Lower lobe of right lung (tissue), 2 donors: ENCODE results near the gene CAND2. TPM values are rescaled to one million over a fixed set of nuclear protein-coding genes. Genes with fewer than 3 reads are reported as not detected.

Experiments
- ATAC-seq, 2 donors: fragments of 200-7000 bp; cut with Tn5 transposase; one replicate each; pipeline ENCODE4 v1.9.1; 2020 to 2022; ENCODE audit warnings: mild to moderate bottlenecking in 2 of 2, moderate library complexity in 2 of 2
- DNase-seq: peaks from one replicate; pipeline ENCODE4 v3.0.0-alpha.2; 2020
- H3K27ac ChIP-seq: fragments of 200-600 bp; one replicate; pipeline ENCODE4 v1.8.0; 2022
- H3K27me3 ChIP-seq: fragments of 200-600 bp; one replicate; pipeline ENCODE4 v1.8.0; 2022; ENCODE audit warnings: low read depth
- H3K36me3 ChIP-seq: fragments of 200-600 bp; one replicate; pipeline ENCODE4 v1.8.0; 2022; ENCODE audit warnings: mild to moderate bottlenecking
- H3K4me1 ChIP-seq: fragments of 200-600 bp; one replicate; pipeline ENCODE4 v1.8.0; 2022
- H3K4me3 ChIP-seq: fragments of 200-600 bp; one replicate; pipeline ENCODE4 v1.8.0; 2022; ENCODE audit warnings: mild to moderate bottlenecking
- H3K9me3 ChIP-seq: fragments of 200-600 bp; one replicate; pipeline ENCODE4 v1.8.0; 2022
- CTCF ChIP-seq: fragments of 200-600 bp; IDR thresholded peaks from one replicate; pipeline ENCODE4 v1.8.0; 2022; ENCODE audit warnings: antibody characterized with exemption, mild to moderate bottlenecking
- intact Hi-C: fragments of 100-400 bp; cut with DNase I; formaldehyde crosslinking; loops from one replicate; pipeline ENCODE4 v1.11.0; 2022
- total RNA-seq: library from RNA; stranded (reverse); fragmentation: NEBNext Ultra II Directional; extraction: Animal tissue kit (Norgen Biotek cat#: 25700); gene quantifications from one replicate; pipeline ENCODE4 v1.2.1, GENCODE V29; 2021
- donor health status: DM: no; HTN: yes; CAD: no; lungs with severe emphysema.

Gene CAND2
- total RNA-seq, 1 donor from 2014 or later = 6.4 TPM

GRCh38 chr3:12856626-12857025 is 60.1 kb downstream of the CAND2 start:
- Histone ChIP-seq H3K4me3 (no peak overlapping the region), H3K27me3 (peaks cover 3% of the 10 kb centered on the region), H3K4me1 (no peaks in the 10 kb centered on the region), H3K36me3 (no peaks in the 10 kb centered on the region), H3K27ac (no peak overlapping the region), H3K9me3 (no peaks in the 10 kb centered on the region)
- intact Hi-C loops = no loop called here
- TF ChIP-seq CTCF = no peak
- DNase-seq (no peak), ATAC-seq (no peak)

- H3K27me3 ChIP-seq = no peaks in the 10 kb centered on the region
- no peak for TF ChIP-seq CTCF
- DNase-seq (no peak), ATAC-seq (peak in 1 of 2 donors; percentile 45)
- H3K4me3 ChIP-seq = no peak overlapping the region
- H3K4me1 ChIP-seq = no peaks in the 10 kb centered on the region
- intact Hi-C loops = no loop called here
- H3K36me3 ChIP-seq = no peaks in the 10 kb centered on the region
- peak overlapping the region; percentile 38 for H3K27ac ChIP-seq
- H3K9me3 ChIP-seq = no peaks in the 10 kb centered on the region
Measured at GRCh38 chr3:12859840-12860239, 63.4 kb downstream of the CAND2 start.

- no peak overlapping the region for H3K27ac ChIP-seq
- no peak overlapping the region for H3K4me3 ChIP-seq
- H3K9me3 ChIP-seq = no peaks in the 10 kb centered on the region
- no peaks in the 10 kb centered on the region for H3K36me3 ChIP-seq
- ATAC-seq = no peak
- TF ChIP-seq CTCF = no peak
- H3K4me1 ChIP-seq = no peaks in the 10 kb centered on the region
- DNase-seq = no peak
- H3K27me3 ChIP-seq = no peaks in the 10 kb centered on the region
- intact Hi-C loops = no loop called here
Measured at GRCh38 chr3:12861611-12862010, 65.1 kb downstream of the CAND2 start.

GRCh38 chr3:12862387-12862786 is 65.9 kb downstream of the CAND2 start:
- intact Hi-C loops = no loop called here

GRCh38 chr3:12865271-12865670 is 68.8 kb downstream of the CAND2 start:
- ATAC-seq (no peak), DNase-seq (no peak)
- Histone ChIP-seq H3K36me3 (no peaks in the 10 kb centered on the region), H3K27ac (no peak overlapping the region), H3K4me3 (no peak overlapping the region), H3K9me3 (no peaks in the 10 kb centered on the region), H3K27me3 (peaks cover 5% of the 10 kb centered on the region), H3K4me1 (peaks cover 15% of the 10 kb centered on the region)
- intact Hi-C loops = no loop called here
- no peak for TF ChIP-seq CTCF

More at GRCh38 chr3:12862387-12862786, 65.9 kb downstream of the CAND2 start:
- Histone ChIP-seq H3K4me1 (no peaks in the 10 kb centered on the region), H3K27ac (no peak overlapping the region), H3K36me3 (no peaks in the 10 kb centered on the region), H3K27me3 (no peaks in the 10 kb centered on the region), H3K4me3 (no peak overlapping the region), H3K9me3 (no peaks in the 10 kb centered on the region)
- ATAC-seq = no peak
- no peak for DNase-seq
- TF ChIP-seq CTCF = no peak

GRCh38 chr3:12866836-12867235 is 70.4 kb downstream of the CAND2 start:
- no peak for DNase-seq

More at GRCh38 chr3:12866836-12867235, 70.4 kb downstream of the CAND2 start:
- Histone ChIP-seq H3K27me3 (peaks cover 5% of the 10 kb centered on the region), H3K27ac (no peak overlapping the region), H3K4me1 (peaks cover 15% of the 10 kb centered on the region), H3K36me3 (no peaks in the 10 kb centered on the region), H3K9me3 (no peaks in the 10 kb centered on the region), H3K4me3 (no peak overlapping the region)
- TF ChIP-seq CTCF = no peak
- intact Hi-C loops = no loop called here
- no peak for ATAC-seq
